HepG2 (cell line): ENCODE data around the gene P2RY8. TPM values are rescaled to one million over a fixed set of nuclear protein-coding genes. Genes with fewer than 3 reads are reported as not detected.
A peak's percentile ranks its signal among the peaks of the same experiment; 100 is the strongest.

ENCODE experiments used
- ATAC-seq: fragments of 200-7000 bp; cut with Tn5 transposase; 3 replicates; pipeline ENCODE4 v1.9.1; 2020; ENCODE audit warnings: mild to moderate bottlenecking, moderate library complexity
- BruUV-seq: library from RNA; stranded (reverse); fragments of 400-500 nt; replicated peaks from 2 replicates; lab custom pipeline; 2021; lab: Mats Ljungman, UMichigan
- CTCF ChIA-PET: fragments of 300-600 bp; formaldehyde crosslinking; extraction: SDS; loops from one replicate; lab custom pipeline; 2021; ENCODE audit warnings: low total read pairs, inconsistent platforms, low intra/inter-chr PET ratio; lab: Yijun Ruan, JAX
- POLR2A ChIA-PET: fragments of 350-600 bp; sonication (Branson Sonifier 250); formaldehyde crosslinking; loops from one replicate; lab custom pipeline; 2020; ENCODE audit warnings: antibody characterized with exemption, inconsistent platforms; lab: Yijun Ruan, JAX
- DNase-seq: peaks from one replicate; pipeline ENCODE4 v3.0.0-alpha.2; 2015; ENCODE audit warnings: low spot score
- FAIRE-seq: peaks from 3 replicates; lab custom pipeline; 2011; peaks lifted over from hg19 to GRCh38; lab: Jason Lieb, UNC
- H2AFZ ChIP-seq: one replicate; pipeline ENCODE4 v1.6.1; 2011; ENCODE audit warnings: low read length, inconsistent platforms
- H3K27ac ChIP-seq: fragments of 300-600 bp; 3 replicates; pipeline ENCODE4 v1.8.0; 2011; ENCODE audit warnings: mixed run types, mild to moderate bottlenecking, mixed read lengths, low read length, inconsistent platforms; ENCODE audit not compliant: insufficient read depth; ENCODE audit errors: extremely low read length
- H3K27me3 ChIP-seq, 2 experiments: fragments of 200-600 bp in 1 of 2; 2 replicates in 1 of 2; 3 replicates in 1 of 2; pipeline versions ENCODE4 v1.6.0 to v1.8.0; 2011; ENCODE audit warnings: low read length in 2 of 2, mild to moderate bottlenecking in 2 of 2, moderate library complexity in 2 of 2, inconsistent platforms in 1 of 2; ENCODE audit not compliant: insufficient read depth in 2 of 2, control insufficient read depth in 1 of 2
- H3K36me3 ChIP-seq, 2 experiments: fragments of 200-600 bp in 1 of 2; replicated peaks in 1 of 2; 2 replicates in 1 of 2; 3 replicates in 1 of 2; pipeline versions ENCODE4 v1.5.1 to v1.8.0; 2011; ENCODE audit warnings: low read length in 2 of 2, inconsistent platforms in 1 of 2; ENCODE audit not compliant: insufficient read depth in 2 of 2, control insufficient read depth in 1 of 2
- H3K4me1 ChIP-seq: 2 replicates; pipeline ENCODE4 v1.5.1; 2012; ENCODE audit warnings: low read length, inconsistent platforms; ENCODE audit not compliant: insufficient read depth
- H3K4me2 ChIP-seq: 2 replicates; pipeline ENCODE4 v1.6.0; 2011; ENCODE audit warnings: low read depth, low read length, inconsistent platforms
- H3K4me3 ChIP-seq, 3 experiments: fragments of 200-600 bp in 1 of 3; sonication (generic), shearing (Covaris generic) in 1 of 3; replicated peaks in 1 of 3; 2 replicates each; pipeline ENCODE4 v1.5.1; 2011 to 2016; ENCODE audit warnings: low read length in 3 of 3, inconsistent platforms in 2 of 3, low read depth in 2 of 3, mild to moderate bottlenecking in 2 of 3, control low read depth in 1 of 3, mixed read lengths in 1 of 3; ENCODE audit not compliant: insufficient read depth in 1 of 3
- H3K79me2 ChIP-seq: one replicate; pipeline ENCODE4 v1.6.1; 2011; ENCODE audit warnings: low read length, inconsistent platforms; ENCODE audit not compliant: insufficient read depth
- H3K9ac ChIP-seq: 2 replicates; pipeline ENCODE4 v1.6.0; 2011; ENCODE audit warnings: mild to moderate bottlenecking, low read depth, low read length, inconsistent platforms; ENCODE audit not compliant: insufficient read depth
- H3K9me3 ChIP-seq: 2 replicates; pipeline ENCODE4 v1.5.1; 2012; ENCODE audit warnings: mild to moderate bottlenecking, low read length
- H4K20me1 ChIP-seq: 2 replicates; pipeline ENCODE4 v1.6.0; 2011; ENCODE audit warnings: inconsistent platforms, mild to moderate bottlenecking, low read length, moderate library complexity; ENCODE audit not compliant: insufficient read depth
- FOXA1 ChIP-seq, 2 experiments: fragments of 450-650 bp in 1 of 2; sonication (generic) in 1 of 2; formaldehyde crosslinking in 1 of 2; IDR thresholded peaks; 2 replicates each; pipeline versions ENCODE4 v1.4.0 to v1.6.1; 2016 to 2020; ENCODE audit warnings: missing genetic modification reagents in 1 of 2
- KDM5B ChIP-seq: sonication (generic); formaldehyde crosslinking; IDR thresholded peaks from 2 replicates; pipeline ENCODE4 v1.4.0; 2020; ENCODE audit warnings: missing genetic modification reagents, mild to moderate bottlenecking, borderline replicate concordance
- WGBS: methylation state at CpG from one replicate; pipeline ENCODE4 v1.1.6; 2017; ENCODE audit warnings: low lambda C conversion rate; 5-methylcytosine and 5-hydroxymethylcytosine counted together
- in situ Hi-C: cut with HindIII; loops from 2 replicates; pipeline ENCODE4 v1.10.0; 2017; ENCODE audit warnings: low pct_unique_long_range_greater_than_20kb; ENCODE audit not compliant: extremely low pct_ligation_motif_present
- intact Hi-C: fragments of 100-400 bp; cut with micrococcal nuclease; formaldehyde crosslinking; loops from one replicate; pipeline ENCODE4 v1.10.0; 2022; ENCODE audit not compliant: unreplicated experiment
- polyA plus RNA-seq, 8 experiments: library from polyadenylated mRNA; depleted of rRNA in 3 of 8; stranded (reverse) in 7 of 8; unstranded in 1 of 8; fragments of >200 nt; fragmentation: Illumina TruSeq in 4 of 8; extraction: Trizol in 4 of 8; gene quantifications; 2 replicates each; pipeline versions ENCODE4 v1.2.1 to v1.2.3, GENCODE V29; 2011 to 2016; ENCODE audit warnings: low read depth in 4 of 8, missing spikeins in 1 of 8, mixed read lengths in 1 of 8; ENCODE audit not compliant: insufficient read depth in 1 of 8
- total RNA-seq, 5 experiments: library from RNA; depleted of rRNA; stranded (reverse); fragments of >200 nt; fragmentation: Illumina TruSeq; extraction: Trizol; gene quantifications; 2 replicates each; pipeline ENCODE4 v1.2.3, GENCODE V29; 2016; ENCODE audit warnings: low read depth in 1 of 5
- TF ChIP-seq, protein P1 (sequence below), 2 experiments: sonication (generic) in 1 of 2; formaldehyde crosslinking in 1 of 2; IDR thresholded peaks; 2 replicates each; pipeline versions ENCODE4 v1.6.1 to v1.9.0; 2014 to 2022; ENCODE audit warnings: antibody characterized with exemption in 1 of 2, borderline replicate concordance in 1 of 2, inconsistent platforms in 1 of 2, low read depth in 1 of 2, missing genetic modification reagents in 1 of 2

The P2RY8 gene
- total and polyA plus RNA-seq, 2 of the 13 experiments (the other 11 are each of a cell fraction or from before 2014, with no cell fraction given): 1.0 to 1.3 TPM

DNA sequence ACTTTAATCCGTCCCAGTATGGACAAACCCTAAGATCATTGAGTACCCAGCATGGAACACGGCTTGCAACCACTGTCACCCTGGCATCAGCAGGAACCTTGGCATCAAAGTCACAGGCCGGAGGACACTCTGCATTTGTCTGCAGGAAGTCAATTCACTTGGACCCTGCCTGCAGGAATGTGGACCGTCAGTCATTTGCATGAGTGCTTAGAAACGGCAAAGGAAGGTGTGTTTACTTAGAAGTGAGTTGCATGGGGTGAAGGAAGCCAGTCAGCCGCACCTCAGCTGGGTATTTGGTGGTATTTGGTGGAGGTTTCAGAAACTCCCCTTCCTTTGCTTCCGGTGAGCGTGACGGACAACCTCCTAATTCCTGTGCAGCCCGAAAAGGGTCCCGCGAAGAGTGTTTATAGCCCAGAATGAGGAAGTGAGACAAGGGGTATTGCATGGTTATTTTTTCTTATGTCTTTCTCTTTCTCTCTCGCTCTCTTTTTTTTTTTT is 15.5 kb downstream of the P2RY8 start:
- in situ Hi-C loops: no loop called here
- WGBS: 77% methylated on average over 13 of the region's 13 CpGs
- Histone ChIP-seq H4K20me1 (no peaks in the 10 kb centered on the region), H3K27ac (no peak overlapping the region), H3K9ac (no peak overlapping the region), H3K79me2 (no peaks in the 10 kb centered on the region), H3K36me3 (no peaks in the 10 kb centered on the region), H2AFZ (no peak overlapping the region), H3K4me3 (no peak overlapping the region), H3K27me3 (no peaks in the 10 kb centered on the region), H3K4me1 (peaks cover 5% of the 10 kb centered on the region; the same call in 1 of the 2 replicates), H3K9me3 (no peaks in the 10 kb centered on the region; the same call in 1 of the 2 replicates), H3K4me2 (no peak overlapping the region)
- intact Hi-C loops: no loop called here
- FAIRE-seq: no peak
- TF ChIP-seq KDM5B (CRISPR knock-in tag) (no peak), FOXA1 (IDR thresholded peaks at IDR 0.05) (no peak), FOXA1 (CRISPR knock-in tag; IDR thresholded peaks at IDR 0.05) (peak; percentile 7; the same call in 1 of the 2 replicates)
- TF ChIP-seq, protein P1, sequence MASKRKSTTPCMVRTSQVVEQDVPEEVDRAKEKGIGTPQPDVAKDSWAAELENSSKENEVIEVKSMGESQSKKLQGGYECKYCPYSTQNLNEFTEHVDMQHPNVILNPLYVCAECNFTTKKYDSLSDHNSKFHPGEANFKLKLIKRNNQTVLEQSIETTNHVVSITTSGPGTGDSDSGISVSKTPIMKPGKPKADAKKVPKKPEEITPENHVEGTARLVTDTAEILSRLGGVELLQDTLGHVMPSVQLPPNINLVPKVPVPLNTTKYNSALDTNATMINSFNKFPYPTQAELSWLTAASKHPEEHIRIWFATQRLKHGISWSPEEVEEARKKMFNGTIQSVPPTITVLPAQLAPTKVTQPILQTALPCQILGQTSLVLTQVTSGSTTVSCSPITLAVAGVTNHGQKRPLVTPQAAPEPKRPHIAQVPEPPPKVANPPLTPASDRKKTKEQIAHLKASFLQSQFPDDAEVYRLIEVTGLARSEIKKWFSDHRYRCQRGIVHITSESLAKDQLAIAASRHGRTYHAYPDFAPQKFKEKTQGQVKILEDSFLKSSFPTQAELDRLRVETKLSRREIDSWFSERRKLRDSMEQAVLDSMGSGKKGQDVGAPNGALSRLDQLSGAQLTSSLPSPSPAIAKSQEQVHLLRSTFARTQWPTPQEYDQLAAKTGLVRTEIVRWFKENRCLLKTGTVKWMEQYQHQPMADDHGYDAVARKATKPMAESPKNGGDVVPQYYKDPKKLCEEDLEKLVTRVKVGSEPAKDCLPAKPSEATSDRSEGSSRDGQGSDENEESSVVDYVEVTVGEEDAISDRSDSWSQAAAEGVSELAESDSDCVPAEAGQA (IDR thresholded peaks at IDR 0.05; ENCODE audit: low read depth): no peak
- TF ChIP-seq, protein P1 (CRISPR knock-in tag; IDR thresholded peaks at IDR 0.05; ENCODE audit: borderline replicate concordance): no peak
- ATAC-seq: peak; percentile 44; the same call in 1 of the 3 replicates
- CTCF ChIA-PET: no interaction called here
- DNase-seq: peak; percentile 29
- no TSS peak for BruUV-seq
- POLR2A ChIA-PET: no interaction called here
